RWPE1 (cell line): ENCODE data around the gene SPATA9.

Source experiments
- CTCF ChIA-PET: fragments of 350-600 bp; sonication (Branson Sonifier 250); formaldehyde crosslinking; extraction: SDS; loops from one replicate; lab custom pipeline; 2021; lab: Yijun Ruan, JAX
- POLR2A ChIA-PET: fragments of 400-600 bp; formaldehyde crosslinking; extraction: SDS; loops from one replicate; lab custom pipeline; 2020; ENCODE audit warnings: antibody characterized with exemption; ENCODE audit not compliant: low non-redundant PET; lab: Yijun Ruan, JAX
- DNase-seq: peaks from one replicate; pipeline ENCODE4 v3.0.0; 2012; ENCODE audit warnings: low spot score
- H3K27ac ChIP-seq: fragments of 450-650 bp; 2 replicates; pipeline ENCODE4 v1.5.1; 2017
- TF ChIP-seq, protein P1 (sequence below): fragments of 450-650 bp; conservative IDR thresholded peaks from 2 replicates; pipeline ENCODE4 v1.5.1; 2017; ENCODE audit warnings: low read depth, mild to moderate bottlenecking

SPATA9 gene

GRCh38 chr5:95728494-95729114 lies 45.8 kb upstream of the SPATA9 start:
- CTCF ChIA-PET: no interaction called here

GRCh38 chr5:95727764-95728191 lies 45.0 kb upstream of the SPATA9 start:
- TF ChIP-seq, protein P1, sequence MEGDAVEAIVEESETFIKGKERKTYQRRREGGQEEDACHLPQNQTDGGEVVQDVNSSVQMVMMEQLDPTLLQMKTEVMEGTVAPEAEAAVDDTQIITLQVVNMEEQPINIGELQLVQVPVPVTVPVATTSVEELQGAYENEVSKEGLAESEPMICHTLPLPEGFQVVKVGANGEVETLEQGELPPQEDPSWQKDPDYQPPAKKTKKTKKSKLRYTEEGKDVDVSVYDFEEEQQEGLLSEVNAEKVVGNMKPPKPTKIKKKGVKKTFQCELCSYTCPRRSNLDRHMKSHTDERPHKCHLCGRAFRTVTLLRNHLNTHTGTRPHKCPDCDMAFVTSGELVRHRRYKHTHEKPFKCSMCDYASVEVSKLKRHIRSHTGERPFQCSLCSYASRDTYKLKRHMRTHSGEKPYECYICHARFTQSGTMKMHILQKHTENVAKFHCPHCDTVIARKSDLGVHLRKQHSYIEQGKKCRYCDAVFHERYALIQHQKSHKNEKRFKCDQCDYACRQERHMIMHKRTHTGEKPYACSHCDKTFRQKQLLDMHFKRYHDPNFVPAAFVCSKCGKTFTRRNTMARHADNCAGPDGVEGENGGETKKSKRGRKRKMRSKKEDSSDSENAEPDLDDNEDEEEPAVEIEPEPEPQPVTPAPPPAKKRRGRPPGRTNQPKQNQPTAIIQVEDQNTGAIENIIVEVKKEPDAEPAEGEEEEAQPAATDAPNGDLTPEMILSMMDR: no peak
- H3K27ac ChIP-seq: no peak overlapping the region
- ChIA-PET CTCF (no interaction called here), POLR2A (no interaction called here)
- DNase-seq: peak; percentile 51

More at GRCh38 chr5:95728494-95729114, 45.8 kb upstream of the SPATA9 start:
- no peak overlapping the region for H3K27ac ChIP-seq
- POLR2A ChIA-PET: no interaction called here
- no peak for DNase-seq
- TF ChIP-seq, protein P1: no peak

DNA sequence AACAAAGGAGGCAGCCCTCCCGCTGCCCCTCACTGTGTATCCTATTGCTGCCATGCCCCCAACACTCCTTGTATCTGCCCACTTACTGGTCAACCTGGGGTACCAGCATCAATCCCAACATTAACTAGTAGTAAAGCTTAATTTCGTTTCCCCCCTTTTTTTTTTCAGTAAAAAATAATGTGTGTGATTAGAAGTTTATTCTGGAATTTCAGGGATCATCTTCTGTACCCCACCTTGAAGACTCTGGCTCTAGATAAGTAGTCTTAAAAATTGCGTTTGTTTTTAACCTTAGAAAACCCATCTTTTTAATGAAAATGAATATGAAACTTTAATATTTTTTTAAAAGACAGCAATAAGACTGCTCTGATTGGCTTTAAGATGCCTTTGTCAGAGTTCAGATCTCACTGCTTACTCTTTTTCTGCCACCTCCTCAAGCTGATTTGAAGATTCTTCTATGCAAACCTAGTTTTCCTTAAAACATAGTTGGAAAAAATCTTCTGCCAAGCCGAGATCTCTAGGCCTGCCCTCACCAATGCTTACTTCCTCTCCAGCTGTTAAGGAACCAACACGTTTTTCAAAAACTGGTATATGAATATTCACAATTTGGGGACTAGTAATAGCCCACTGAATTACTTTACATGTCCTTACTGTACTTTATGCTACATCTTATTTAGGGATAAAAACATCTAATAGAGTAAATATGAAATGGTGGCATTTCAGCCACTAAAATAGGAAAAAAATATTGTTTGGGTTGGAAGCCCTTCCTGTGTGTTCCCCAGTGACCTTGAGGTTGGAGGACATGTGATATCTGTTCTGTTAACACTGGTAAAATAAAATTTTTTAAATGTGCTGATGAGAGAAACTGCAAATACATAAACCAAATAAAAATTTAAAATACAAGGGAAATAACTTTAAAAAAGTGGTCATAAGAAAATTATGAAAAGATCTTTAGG lies 44.3 kb upstream of the SPATA9 start:
- ChIA-PET CTCF (no interaction called here), POLR2A (no interaction called here)
- TF ChIP-seq, protein P1: no peak
- no peak for DNase-seq
- no peak overlapping the region for H3K27ac ChIP-seq

GRCh38 chr5:95725937-95726810 lies 43.4 kb upstream of the SPATA9 start:
- ChIA-PET POLR2A (interaction anchor here (0.6 kb wide), 1 partner anchor 45 kb away, joined by 3 read pairs; no protein-coding TSS in a partner anchor), CTCF (no interaction called here)
- H3K27ac ChIP-seq: no peak overlapping the region
- DNase-seq: no peak
- TF ChIP-seq, protein P1: no peak

GRCh38 chr5:95725071-95725820 lies 42.5 kb upstream of the SPATA9 start:
- CTCF ChIA-PET: interaction anchor here (0.8 kb wide), 1 partner anchor 61 kb away, joined by 4 read pairs; no protein-coding TSS in a partner anchor
- no peak overlapping the region for H3K27ac ChIP-seq
- POLR2A ChIA-PET: interaction anchor here (0.6 kb wide), 1 partner anchor 46 kb away, joined by 3 read pairs; no protein-coding TSS in a partner anchor

More at GRCh38 chr5:95725071-95725820, 42.5 kb upstream of the SPATA9 start:
- TF ChIP-seq, protein P1: no peak
- no peak for DNase-seq
